ENCODE data around the gene FAM72A.
"Not testable (repeated sequence)": the region's sequence is repeated elsewhere in the genome, so short reads cannot be mapped to it uniquely, and the experiment has no call there.

- not testable (repeated sequence) for TF ChIP-seq CTCF (IDR thresholded peaks at IDR 0.05); ZFX (IDR thresholded peaks at IDR 0.05; ENCODE audit: borderline replicate concordance)
Measured at GRCh38 chr1:206220332-206221000, 17.8 kb upstream of the FAM72A start.
